GM12892 (cell line): Measurements from ENCODE around the gene CDK9.

Experiments used
- POLR2A ChIP-seq: IDR thresholded peaks from 2 replicates; pipeline ENCODE4 v1.6.1; 2011; ENCODE audit warnings: low read depth, low read length, control low read depth
- TAF1 ChIP-seq: IDR thresholded peaks from 2 replicates; pipeline ENCODE4 v1.6.1; 2011; ENCODE audit warnings: low read depth, mild to moderate bottlenecking, control low read depth, low read length, borderline replicate concordance

DNA sequence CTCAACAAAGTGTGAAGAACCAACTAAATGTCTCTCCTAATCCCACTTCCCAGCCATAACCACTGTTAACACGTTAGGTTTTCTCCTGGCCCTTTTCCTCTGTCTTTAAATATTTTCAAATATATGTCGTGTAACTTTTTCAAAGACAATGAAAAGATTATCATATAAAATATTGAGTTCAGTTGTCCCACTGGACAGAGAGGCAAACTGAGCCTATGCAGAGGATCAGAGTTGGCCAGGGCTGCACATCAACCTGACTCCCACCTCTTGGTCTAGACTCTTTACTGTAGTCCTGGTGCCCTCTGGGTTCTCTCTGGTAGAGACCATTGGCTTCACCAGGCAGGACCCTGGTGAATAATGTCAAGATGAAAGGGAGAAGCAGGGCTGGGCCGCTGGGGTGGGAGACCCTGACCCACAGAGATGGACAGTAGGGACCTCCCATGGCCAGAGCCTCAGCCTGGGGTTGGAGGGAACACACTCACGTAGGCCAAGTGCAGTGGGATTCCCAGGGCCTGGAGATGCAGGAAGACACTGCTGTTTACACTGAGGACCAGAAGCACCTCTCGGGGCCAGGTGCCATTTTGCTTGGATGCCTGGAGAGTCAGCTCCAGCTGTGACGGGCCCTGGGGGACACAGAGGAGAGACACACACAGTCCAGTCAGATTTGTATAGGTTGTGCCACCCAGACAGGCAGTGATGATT is 43.5 kb downstream of the CDK9 start:
- no peak for TF ChIP-seq TAF1
- TF ChIP-seq POLR2A: no peak
